HG03432 (cell line): Measurements from ENCODE around the gene TMEM129.
A peak's percentile ranks its signal among the peaks of the same experiment; 100 is the strongest.

Experiments
- ATAC-seq: cut with Tn5 transposase; IDR thresholded peaks from one replicate; pipeline ENCODE4 v1.9.1; 2021; ENCODE audit warnings: mild to moderate bottlenecking, moderate library complexity; ENCODE audit not compliant: unreplicated experiment

The TMEM129 gene

DNA sequence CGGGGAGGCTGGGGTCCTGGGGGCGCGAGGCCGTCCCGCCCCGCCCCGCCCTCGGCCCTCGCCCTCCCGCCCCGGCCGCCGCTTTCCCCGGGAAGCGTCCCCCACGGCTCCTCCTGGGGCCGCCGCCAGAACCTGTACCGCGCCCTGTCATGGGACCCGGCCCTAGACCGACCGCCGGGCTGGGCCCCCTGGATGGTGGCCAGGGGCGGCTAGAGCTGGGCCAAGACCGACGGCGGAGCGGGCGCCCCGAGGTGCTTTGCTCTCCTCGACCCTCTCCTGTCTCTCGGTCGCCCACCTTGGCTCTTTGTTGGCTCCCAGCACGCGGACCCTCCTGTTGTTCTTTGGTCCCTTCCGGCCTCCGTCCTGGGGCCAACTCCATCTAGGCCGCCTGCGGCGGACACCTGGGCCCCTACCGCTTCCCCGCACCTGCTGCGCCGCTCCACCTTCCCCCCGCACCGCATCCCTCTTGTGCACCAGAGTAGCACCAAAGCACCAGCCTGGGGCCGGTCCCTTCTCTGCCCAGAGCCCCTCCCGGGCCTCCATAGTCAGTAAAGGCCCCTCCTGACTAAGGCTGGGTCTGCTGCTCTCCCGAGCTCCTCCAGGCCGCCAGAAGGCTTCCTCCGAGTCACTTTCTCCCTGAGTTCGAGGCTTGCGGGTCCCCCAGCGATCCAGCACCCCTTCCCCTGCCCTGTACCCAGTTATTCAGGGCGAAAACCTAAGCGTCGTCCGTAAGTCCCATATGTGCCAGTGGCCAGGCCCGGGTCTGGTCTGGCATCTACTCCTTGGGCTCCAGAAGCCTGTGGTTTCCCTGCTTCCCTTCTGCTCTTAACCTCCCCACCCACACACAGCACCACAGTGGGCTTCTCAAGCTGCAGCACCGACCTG, 785 bp upstream of the TMEM129 start:
- ATAC-seq: peak; percentile 8

DNA sequence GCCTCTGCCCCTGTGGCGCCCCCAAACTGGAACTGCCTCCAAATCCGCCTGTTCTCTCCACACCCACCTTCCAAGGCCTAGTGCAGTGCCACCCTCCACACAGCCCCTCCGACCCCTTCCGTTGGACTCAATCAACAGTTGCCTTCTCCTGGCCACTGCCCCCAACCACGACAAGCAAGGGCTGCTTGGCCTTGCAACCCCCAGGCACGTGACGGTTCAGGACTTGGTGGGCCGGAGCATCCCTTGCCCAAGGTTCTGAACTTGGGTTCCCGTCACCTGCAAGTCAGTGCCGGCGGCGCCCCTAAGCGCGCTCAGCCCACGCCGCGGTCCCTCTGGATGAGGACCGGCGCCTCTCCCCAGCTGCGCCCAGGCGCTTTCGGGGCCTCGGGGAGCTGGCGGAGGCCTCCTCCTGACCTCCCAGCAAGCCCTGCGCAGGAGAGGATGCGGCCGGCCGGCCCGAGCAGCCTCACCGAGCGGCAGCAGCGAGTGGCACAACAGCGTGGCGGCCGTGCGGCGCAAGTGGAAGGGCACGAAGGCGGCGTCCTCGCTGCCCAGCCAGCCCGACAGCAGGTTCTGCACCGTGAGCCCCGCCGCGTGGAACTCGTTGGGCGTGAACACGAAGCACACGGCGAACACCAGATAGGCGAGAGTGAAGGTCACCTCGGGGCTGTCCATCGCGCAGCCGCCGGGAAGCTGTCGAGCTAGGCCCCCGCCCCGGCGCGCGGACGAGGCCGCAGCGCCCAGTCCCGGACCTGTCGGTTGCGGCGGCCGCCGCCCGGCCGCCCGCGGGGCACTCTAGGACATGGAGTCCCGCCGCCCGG, 750 bp downstream of the TMEM129 start:
- peak; percentile 30 for ATAC-seq

DNA sequence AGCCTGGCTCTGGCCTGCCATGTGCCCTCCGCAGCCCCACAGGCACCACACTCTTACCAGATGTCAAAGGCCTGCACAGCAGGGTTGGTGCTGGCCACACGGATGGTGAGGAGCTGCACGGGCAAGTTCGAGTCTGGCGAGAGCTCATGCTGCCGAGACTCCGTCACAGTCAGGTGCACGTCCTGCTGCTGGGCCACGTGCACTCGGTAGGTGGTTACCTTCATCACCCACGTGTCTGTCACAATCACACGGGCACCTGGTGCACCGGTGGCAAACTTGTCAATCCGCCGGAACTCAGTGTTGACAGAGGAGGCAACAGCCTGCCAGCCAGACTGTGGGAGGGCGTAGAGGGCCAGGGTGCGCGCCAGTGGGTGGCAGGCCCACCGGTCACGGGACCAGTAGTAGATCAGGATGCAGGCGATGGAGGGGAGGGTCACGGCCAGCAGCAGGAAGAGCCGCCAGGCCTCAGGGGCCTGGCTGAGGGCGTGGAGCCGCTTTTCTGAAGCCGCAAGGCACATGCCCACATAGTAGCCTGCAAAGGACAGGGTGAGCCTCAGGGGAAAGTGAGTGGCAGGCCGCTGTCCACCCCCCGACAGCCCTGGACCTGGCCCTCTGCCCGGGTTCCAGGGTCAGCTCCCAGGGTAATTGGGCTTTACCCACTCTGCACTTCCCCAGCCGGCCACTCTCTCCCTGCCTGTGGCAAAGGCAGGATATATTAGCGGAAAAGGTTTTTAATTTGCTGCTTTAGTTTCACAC, 2.9 kb downstream of the TMEM129 start:
- ATAC-seq: no peak

GRCh38 chr4:1717129-1718094, 3.7 kb downstream of the TMEM129 start:
- no peak for ATAC-seq

- ATAC-seq: no peak
Observed at GRCh38 chr4:1716065-1716945, 4.8 kb downstream of the TMEM129 start.

DNA sequence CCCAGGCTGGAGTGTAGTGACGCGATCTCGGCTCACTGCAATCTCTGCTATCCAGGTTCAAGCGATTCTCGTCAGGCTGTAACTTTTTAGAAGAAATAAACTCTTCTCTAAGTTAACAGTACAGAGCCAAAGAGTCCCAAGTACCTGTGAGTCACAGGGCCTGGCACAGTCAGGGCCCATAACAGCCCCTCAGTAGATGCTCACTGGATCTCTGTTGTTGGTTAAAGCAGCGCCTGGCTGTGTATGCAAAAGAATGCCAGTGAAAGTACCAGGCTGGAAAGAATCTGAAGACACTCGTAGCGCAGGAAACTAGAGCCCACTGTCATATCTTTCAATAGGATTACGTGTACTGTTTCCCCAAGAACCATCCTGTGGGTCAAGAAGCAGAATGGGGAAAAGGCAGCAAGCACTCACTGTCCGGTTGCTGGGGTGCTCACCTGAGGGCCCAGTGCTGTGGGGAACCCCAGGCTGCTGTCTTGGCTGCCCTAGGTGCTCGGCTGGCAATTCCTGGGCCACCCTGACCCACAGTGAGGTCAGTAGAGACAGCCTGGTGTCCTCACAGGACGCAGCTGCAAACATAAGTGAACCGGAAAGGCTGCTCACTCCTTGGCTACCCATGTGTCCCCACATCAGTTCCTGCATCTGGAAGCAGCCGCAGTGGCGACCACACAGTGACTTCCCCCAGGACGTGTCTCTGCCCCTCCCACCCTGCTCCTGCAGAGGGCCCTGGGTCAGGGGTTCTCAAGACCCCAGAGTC, 5.9 kb downstream of the TMEM129 start:
- ATAC-seq: no peak

DNA sequence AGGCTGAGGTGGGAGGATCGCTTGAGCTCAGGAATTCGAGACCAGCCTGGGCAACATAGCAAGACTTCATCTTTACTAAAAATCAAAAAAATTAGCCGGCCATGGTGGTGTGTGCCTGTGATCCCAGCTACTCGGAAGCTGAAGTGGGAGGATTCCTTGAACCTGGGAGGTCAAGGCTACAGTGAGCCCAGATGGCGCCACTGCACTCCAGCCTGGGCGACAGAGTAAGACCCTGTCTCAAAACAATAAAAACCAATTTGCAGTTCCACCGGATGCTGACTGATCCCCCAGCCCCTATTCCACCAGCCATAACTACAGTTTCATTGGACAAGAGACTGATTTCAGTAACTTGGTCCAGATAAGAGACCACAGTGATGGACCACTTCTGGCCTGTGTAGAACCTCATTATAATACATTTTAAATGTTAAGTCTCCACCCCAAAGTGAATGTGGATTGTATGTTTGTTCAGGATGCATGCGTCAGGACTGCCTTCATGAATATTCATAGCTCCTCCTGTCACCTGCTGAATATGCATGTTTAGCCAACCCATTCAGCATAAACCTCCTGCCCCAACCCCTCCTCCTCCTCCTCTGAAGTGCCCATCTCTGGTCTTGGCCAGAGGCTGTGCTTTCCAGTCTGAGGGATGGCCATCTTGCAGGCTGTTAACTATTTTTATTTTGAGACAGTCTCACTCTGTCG, 6.7 kb downstream of the TMEM129 start:
- no peak for ATAC-seq

DNA sequence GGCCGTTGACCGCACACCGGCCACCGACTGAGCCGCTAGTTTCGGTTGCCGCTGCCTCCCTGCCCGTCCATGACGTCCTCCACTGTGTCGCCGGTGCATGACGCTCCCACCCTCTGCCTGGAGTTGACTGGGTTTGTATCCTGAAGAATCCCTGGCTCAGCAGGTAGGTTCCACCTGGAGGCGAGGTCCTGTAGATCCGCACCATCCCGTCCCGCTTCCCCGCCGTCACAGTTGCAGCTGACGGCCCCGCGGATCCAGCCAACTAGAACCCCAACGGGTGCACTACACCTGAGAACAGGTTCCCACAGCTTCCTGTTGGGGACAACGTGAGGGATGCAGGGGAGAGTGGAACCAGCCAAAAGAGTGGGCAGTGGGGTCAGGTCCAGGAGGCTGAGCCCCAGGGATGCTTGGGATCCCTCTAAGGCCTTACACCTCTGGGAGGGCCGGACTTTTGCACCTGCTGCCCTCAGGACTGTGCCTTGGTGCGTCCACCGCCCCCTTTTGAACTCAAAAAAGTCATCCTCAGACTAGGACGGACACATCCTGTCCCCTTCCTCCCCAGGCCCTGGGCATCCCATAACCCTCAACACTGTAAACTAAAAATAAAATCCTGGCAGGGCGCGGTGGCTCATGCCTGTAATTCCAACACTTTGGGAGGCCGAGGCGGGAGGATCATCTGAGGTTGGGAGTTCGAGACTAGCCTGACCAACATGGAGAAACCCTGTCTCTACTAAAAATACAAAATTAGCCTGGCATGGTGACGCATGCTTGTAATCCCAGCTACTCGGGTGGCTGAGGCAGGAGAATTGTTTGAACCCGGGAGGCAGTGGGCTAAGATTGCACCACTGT, 7.9 kb downstream of the TMEM129 start:
- no peak for ATAC-seq

DNA sequence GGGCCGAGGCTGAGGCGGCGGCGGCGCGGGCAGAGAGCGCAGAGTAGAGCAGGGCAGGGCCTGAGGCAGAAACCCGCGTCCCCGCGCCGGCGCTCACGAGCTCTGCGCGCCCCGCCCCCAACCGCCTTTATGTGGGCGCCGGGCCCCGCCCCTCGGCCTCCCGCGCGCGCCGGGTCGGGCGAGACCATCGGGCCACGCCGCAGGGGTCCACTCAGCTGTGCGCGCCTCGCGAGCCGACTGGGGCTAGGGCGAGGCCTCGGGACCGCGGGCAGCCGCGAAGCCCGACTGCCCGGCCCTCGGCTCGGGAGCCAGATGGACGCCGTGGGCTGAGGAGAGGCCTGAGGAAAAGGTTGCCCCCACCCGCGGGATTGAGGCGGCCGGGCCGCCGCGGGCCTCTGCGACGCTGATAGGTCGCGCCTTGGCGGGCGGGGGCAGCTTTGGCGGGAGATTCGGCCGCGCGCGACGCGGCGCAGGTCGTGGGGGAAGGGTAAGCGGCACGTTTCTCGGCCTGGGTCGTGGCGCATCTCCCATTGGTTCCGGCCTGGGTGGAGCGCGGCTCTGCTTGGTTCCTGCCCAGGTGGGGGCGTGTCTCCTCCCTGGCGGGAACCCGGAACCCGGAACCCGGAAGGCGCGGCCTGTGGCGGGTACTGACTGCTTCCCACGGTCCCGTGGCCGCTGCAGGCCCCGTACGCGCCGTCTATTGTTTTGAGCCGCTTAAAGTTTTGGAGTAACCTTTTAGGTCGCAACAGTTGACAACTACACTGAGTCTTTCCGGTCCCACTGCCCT, 8.7 kb downstream of the TMEM129 start, which contains the start of gene SLBP:
Gene SLBP, minus strand, starts transcription at position 104 of the 787 bp plus-strand sequence. CDS start 131 bp downstream, outside the sequence.
- peak; percentile 77 for ATAC-seq

DNA sequence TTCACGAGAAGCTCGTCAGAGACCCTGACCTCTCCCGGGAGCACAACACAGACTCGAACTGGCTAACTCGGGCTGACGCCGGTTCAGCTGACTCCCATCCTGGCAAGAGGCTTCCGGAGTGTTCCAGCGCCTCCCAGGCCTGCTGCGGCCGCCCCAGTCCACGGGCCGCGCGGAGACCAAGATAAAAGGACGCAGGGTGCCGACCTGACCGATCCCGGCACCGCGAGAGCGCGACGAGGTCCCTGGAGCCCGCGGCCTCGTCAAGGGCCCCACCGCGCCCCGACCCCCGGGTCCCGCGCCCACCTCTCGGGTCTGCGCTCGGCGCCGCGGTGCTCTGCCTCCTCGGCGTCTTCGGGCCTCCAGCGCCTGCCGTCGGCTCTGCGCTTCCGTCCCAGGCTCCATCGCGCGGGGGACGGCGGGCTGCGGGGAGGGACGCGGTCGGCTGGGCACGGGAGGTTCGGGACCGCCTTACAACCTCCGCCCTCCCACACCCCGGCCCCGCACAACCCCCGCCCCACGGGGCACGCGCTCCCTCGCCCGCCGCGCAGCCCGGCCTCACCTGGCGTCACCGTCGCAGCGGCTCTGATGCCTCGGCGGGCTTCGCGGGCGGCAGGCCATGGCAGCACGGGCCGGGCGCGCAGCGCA, 9.4 kb downstream of the TMEM129 start:
- peak; percentile 5 for ATAC-seq

DNA sequence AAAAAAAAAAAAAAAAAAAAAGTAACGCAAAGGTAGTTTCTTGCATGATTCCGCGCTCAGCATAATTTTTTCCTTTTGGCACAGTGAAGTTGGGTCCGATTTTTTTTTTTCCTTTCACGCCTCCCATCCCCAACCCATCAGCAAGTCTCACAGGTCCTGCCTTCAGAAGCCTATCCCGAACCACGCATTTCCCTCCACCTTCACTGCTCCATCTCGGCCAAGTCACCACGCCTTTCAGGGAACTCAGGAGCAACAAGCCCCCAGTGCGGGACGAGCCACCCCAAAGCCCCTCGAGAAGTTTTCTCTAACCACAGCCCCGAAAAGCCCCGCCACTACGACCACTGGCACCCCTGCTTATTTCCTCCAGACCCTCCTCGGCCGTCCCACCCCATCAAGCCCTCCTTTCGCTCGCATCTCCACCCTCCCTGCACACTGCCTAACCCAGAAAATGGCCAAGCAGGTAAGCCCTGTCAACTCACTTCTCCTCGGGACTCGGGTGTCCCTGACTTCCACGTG, 10.0 kb downstream of the TMEM129 start:
- ATAC-seq: no peak

DNA sequence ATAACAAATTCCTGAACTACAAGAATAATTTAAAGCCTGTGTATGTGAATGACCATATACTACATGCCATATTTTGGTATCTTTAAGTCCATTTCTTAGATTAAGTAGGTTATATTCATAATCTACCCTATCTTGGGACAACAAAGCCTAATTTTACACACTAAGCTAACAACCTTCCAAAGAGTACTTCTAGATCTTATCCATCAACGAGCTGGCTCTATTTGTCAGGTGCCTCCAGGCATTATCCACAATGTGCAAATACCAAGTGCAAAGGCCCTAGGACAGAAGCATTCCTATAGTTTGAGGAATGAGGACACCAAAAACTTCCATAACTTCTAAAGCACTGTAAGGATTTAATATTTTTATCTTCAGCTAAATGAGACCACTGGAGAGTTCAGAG, 12.5 kb downstream of the TMEM129 start:
- ATAC-seq: no peak

GRCh38 chr4:1706358-1706757, 14.8 kb downstream of the TMEM129 start:
- no peak for ATAC-seq

- ATAC-seq: no peak
Observed at GRCh38 chr4:1705732-1706131, 15.4 kb downstream of the TMEM129 start.

DNA sequence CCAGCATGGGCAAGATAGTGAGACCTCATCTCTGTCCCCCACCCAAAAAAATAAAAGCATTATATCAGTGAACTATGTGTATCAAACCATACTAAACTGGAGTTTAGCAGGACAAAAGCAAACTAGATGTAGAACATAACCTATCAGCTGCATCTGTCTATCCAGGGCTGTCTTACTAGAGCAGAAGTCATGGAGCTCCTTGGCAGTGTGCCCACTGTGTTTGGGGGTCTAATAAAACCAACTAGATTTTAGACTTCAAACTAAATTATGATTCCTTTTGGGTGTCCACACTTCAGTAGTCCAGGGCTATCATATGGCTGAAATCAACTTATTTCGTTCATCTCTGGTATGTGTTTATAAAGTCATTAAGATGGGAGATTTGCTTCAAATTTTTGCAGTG, 17.3 kb downstream of the TMEM129 start:
- ATAC-seq: no peak
